Lower leg skin (tissue), 4 donors: Measurements from ENCODE around the gene TAL1. TPM values are rescaled to one million over a fixed set of nuclear protein-coding genes. Genes with fewer than 3 reads are reported as not detected.

Experiments used
- DNase-seq, 2 donors: peaks; one replicate each; pipeline ENCODE4 v3.0.0-alpha.2; 2019; ENCODE audit warnings: low spot score in 2 of 2
- H3K4me3 ChIP-seq: fragments of 200-600 bp; sonication (generic); 2 replicates; pipeline ENCODE4 v1.5.1; 2017; ENCODE audit warnings: mild to moderate bottlenecking, low read depth; ENCODE audit not compliant: poor library complexity, severe bottlenecking
- POLR2A ChIP-seq, 2 donors: fragments of 450-650 bp; IDR thresholded peaks; one replicate each; pipeline ENCODE4 v1.6.1; 2016 to 2017; ENCODE audit warnings: antibody characterized with exemption in 2 of 2, mild to moderate bottlenecking in 1 of 2, moderate library complexity in 1 of 2
- WGBS, 2 donors: methylation state at CpG; one replicate each; pipeline ENCODE4 v1.1.5; 2018; 5-methylcytosine and 5-hydroxymethylcytosine counted together
- intact Hi-C: fragments of 100-400 bp; cut with DNase I; formaldehyde crosslinking; loops from one replicate; pipeline ENCODE4 v1.15.0; 2023; ENCODE audit warnings: low total_unique reads
- total RNA-seq, 4 donors: library from RNA; depleted of rRNA; stranded (reverse); fragments of >200 nt; gene quantifications; one replicate each; pipeline ENCODE4 v1.1.0, GENCODE V29; 2016
- TF ChIP-seq, protein P1 (sequence below), 3 donors: fragments of 450-650 bp; IDR thresholded peaks; one replicate each; pipeline ENCODE4 v1.5.1; 2016; ENCODE audit warnings: antibody characterized with exemption in 3 of 3, mild to moderate bottlenecking in 3 of 3, moderate library complexity in 2 of 3

Gene TAL1
- total RNA-seq, 4 donors from 2014 or later: 0.76 to 4.7 (median 2.0) TPM

- no peak for TF ChIP-seq POLR2A (IDR thresholded peaks at IDR 0.05)
- TF ChIP-seq, protein P1, sequence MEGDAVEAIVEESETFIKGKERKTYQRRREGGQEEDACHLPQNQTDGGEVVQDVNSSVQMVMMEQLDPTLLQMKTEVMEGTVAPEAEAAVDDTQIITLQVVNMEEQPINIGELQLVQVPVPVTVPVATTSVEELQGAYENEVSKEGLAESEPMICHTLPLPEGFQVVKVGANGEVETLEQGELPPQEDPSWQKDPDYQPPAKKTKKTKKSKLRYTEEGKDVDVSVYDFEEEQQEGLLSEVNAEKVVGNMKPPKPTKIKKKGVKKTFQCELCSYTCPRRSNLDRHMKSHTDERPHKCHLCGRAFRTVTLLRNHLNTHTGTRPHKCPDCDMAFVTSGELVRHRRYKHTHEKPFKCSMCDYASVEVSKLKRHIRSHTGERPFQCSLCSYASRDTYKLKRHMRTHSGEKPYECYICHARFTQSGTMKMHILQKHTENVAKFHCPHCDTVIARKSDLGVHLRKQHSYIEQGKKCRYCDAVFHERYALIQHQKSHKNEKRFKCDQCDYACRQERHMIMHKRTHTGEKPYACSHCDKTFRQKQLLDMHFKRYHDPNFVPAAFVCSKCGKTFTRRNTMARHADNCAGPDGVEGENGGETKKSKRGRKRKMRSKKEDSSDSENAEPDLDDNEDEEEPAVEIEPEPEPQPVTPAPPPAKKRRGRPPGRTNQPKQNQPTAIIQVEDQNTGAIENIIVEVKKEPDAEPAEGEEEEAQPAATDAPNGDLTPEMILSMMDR (IDR thresholded peaks at IDR 0.05): no peak
- no peak overlapping the region for H3K4me3 ChIP-seq
- 67 to 70% methylated on average over 9 of the region's 9 CpGs for WGBS, 2 donors
- peak in 1 of 2 donors; percentile 50 for DNase-seq
- intact Hi-C loops: no loop called here
Measured at GRCh38 chr1:47211796-47212269, 20.2 kb downstream of the TAL1 start.

GRCh38 chr1:47210666-47211065, 21.4 kb downstream of the TAL1 start:
- intact Hi-C loops: no loop called here
- TF ChIP-seq, protein P1 (IDR thresholded peaks at IDR 0.05): no peak
- no peak for TF ChIP-seq POLR2A (IDR thresholded peaks at IDR 0.05)
- DNase-seq: no peak
- no peak overlapping the region for H3K4me3 ChIP-seq
- 74 to 88% methylated on average over 3 of the region's 3 CpGs for WGBS, 2 donors

GRCh38 chr1:47209725-47210325, 22.2 kb downstream of the TAL1 start:
- no peak for DNase-seq
- intact Hi-C loops: no loop called here
- no peak overlapping the region for H3K4me3 ChIP-seq
- 83 to 85% methylated on average over 3 of the region's 3 CpGs for WGBS, 2 donors
- TF ChIP-seq POLR2A (IDR thresholded peaks at IDR 0.05): no peak
- TF ChIP-seq, protein P1 (IDR thresholded peaks at IDR 0.05): no peak

- intact Hi-C loops: no loop called here
- TF ChIP-seq, protein P1 (IDR thresholded peaks at IDR 0.05): no peak
- no peak for TF ChIP-seq POLR2A (IDR thresholded peaks at IDR 0.05)
- H3K4me3 ChIP-seq: no peak overlapping the region
- no peak for DNase-seq
- WGBS, 2 donors: 39 to 52% methylated on average over 8 of the region's 8 CpGs
Measured at GRCh38 chr1:47209091-47209490, 22.9 kb downstream of the TAL1 start.

GRCh38 chr1:47208374-47208850, 23.6 kb downstream of the TAL1 start:
- TF ChIP-seq, protein P1 (IDR thresholded peaks at IDR 0.05): no peak
- no peak for TF ChIP-seq POLR2A (IDR thresholded peaks at IDR 0.05)
- no peak overlapping the region for H3K4me3 ChIP-seq
- WGBS, 2 donors: 39 to 44% methylated on average over 11 of the region's 11 CpGs
- DNase-seq: no peak
- intact Hi-C loops: no loop called here
